MV-4-11 (cell line): ENCODE data around the gene ALPK1.
"Not testable (repeated sequence)": the region's sequence is repeated elsewhere in the genome, so short reads cannot be mapped to it uniquely, and the experiment has no call there.

Experiments
- DNase-seq: peaks from one replicate; lab custom pipeline; 2025; lab: John Stamatoyannopoulos, UW

Gene ALPK1

GRCh38 chr4:112296949-112297880 lies at the start of gene ALPK1:
ALPK1 (plus strand) TSS chr4:112297369.
- DNase-seq: peak; percentile 97

GRCh38 chr4:112251019-112251643 lies 46.0 kb upstream of the ALPK1 start:
- no peak for DNase-seq

DNA sequence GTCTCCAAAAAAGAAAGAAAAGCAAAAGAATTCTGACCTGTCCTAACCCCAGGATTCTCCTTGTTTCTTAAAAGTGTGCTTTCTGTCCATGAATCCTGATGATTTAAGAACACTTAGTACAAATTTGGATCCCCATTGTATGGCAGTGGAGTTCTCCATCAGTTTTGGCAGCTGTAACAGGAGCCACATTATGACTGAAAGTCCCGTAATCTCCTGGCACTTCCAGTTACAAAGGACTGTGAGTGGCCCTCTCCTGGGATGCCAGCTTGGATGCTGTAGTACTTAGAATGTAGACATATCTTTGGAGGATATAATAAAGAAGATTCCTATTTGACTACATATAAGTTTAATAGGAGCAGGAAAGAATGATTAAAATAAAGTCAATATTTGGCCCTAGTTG lies 44.9 kb upstream of the ALPK1 start:
- no peak for DNase-seq

- DNase-seq: peak; percentile 26
Observed at GRCh38 chr4:112253382-112254000, 43.7 kb upstream of the ALPK1 start.

GRCh38 chr4:112257098-112257497 lies 40.1 kb upstream of the ALPK1 start:
- no peak for DNase-seq

DNA sequence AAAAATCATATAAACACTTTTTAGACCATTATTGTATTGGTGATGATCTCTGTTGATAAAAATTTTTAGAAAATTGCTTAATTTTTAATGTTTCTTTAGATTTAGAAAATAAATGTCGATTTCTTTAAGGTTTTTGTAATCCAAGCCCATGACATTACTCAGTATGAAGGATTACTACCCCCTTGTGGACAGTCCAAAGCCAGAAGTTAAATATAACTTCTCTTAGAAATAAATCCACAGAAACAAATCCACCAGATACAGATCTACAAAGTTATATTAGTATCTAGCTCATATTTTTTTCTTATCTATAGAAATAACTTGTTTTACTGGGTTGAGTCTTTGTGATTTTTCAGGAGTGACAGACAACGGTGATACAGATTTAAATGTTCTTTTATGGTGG lies 30.3 kb upstream of the ALPK1 start:
- peak; percentile 23 for DNase-seq

DNA sequence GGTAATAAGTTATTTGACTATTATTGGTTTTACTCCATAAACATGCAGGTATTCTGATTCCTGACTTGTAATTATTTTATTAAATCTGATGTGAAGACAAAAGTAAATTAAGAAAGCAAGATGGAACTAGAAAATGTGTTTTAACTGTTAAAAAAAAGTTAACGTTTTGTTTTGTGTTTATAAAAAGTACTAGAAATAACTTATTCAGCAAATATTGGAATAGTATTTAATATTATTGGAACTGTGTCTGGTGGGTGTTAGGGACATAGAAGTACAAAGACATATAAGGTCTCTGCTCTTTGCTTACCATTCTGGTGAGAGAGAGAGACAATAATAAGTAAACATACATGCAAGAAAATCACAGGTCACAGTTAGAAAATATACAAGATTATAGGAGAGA lies 27.1 kb upstream of the ALPK1 start:
- no peak for DNase-seq

GRCh38 chr4:112270640-112271421 lies 26.3 kb upstream of the ALPK1 start:
- DNase-seq: peak; percentile 7

DNA sequence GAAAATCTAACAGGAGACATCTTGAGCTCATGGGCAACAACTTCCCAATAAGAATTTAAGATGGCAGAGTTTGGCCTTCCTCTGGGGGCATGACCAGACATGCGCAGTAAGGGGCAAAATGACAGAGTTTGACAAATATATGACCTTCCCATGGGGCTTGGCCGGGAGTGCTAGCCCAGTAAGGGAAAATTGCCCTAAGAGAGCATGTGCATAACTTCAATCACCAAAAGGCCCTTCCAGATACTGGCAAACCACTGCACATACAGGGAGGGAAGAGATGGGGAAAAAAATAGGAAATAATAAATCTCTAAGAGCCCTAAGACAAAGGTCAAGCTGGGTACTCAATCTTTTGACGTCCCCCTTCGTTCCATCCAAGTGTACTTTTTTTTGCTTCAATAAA lies 24.9 kb upstream of the ALPK1 start:
- no peak for DNase-seq

DNA sequence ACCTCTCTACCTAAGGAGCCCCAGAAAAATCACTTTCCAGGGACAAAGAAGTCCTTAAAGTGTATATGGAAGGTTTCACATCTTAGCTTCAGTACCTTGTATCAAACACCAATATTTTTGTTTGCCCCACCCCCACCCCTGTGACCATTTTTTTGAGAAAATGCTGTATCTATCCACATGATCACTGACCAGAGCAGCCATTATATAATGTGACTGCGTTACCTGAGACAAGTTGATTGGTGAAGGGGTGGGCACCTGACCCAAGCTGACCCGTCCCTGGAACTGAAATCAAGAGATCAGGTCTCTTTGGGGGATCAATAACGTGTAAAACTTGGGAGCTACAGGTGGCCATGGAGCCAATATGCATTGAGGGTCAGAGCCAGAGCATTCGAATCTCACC lies 22.2 kb upstream of the ALPK1 start:
- DNase-seq: no peak

GRCh38 chr4:112276113-112276512 lies 21.1 kb upstream of the ALPK1 start:
- no peak for DNase-seq

DNA sequence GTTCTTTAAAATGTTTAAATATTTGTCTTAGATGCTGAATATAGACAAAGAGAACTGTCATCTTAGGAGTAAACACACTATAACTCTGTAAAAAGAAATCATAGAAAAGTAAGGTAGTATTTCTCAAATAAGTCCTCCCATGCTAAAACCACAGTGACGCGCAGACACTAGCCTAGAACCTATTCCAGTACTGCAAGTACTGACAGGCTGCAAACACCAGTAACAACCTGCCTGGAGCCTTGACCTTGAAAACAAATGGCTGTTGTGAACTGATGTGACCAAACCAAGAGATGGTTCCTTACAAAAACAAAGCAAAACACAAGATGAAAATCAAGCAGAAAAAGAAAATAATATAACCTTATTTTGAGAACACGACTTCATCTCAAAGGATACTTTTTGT lies 19.9 kb upstream of the ALPK1 start:
- no peak for DNase-seq

GRCh38 chr4:112277705-112278448 lies 19.3 kb upstream of the ALPK1 start:
- no peak for DNase-seq

DNA sequence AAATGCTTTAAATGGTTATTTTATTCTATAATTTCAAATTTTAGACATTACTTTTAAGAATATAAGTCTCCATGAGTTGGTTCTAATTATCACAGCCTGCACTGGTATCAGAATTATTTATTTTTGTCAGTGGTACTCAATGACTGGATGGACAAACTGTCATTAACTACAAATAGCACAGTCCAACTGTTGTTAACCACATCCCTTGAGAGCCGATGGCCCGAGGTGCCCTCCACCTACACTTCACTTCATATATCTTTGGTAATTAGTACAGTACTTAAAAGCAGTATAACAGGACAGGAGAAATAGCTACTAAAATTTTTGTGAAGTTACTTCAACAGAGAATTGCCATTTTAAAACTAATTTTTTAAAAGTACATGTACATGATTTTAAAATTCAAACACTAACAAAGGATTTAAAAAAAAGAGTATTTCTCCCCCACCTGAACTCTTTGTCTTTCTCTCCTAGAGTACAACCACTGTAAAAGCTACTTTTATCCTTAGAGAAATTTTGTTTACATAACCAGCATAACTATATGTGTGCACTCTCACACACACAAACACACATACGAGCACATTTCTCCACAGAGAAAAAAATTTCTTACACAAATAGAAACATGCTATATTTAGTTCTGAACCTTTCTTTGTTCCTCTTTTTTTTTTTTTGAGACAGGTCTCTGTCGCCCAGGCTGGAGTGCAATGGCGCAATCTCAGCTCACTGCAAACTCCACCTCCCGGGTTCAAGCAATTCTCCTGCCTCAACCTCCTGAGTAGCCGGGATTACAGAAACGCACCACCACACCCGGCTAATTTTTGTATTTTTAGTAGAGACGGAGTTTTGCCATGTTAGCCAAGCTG lies 17.9 kb upstream of the ALPK1 start:
- DNase-seq: peak; percentile 91

GRCh38 chr4:112279882-112280315 lies 17.3 kb upstream of the ALPK1 start:
- DNase-seq: no peak

GRCh38 chr4:112280386-112281056 lies 16.6 kb upstream of the ALPK1 start:
- peak; percentile 21 for DNase-seq

DNA sequence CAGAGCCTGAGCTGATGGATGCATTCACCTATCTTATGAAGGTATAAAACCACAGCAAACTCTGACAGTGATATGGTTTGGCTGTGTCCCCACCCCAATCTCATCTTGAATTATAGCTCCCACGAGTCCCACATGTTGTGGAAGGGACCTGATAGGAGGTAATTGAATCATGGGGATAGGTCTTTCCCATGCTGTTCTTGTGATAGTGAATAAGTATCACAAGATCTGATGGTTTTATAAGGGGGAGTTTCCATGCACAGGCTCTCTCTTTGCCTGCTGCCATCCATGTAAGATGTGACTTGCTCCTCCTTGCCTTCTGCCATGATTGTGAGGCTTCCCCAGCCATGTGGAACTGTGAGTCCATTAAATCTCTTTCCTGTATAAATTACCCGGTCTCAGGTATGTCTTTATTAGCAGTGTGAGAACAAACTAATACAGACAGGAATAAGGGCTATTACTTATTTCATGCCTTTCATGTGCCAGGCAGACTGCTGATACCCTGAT lies 15.2 kb upstream of the ALPK1 start:
- DNase-seq: not testable (repeated sequence)

DNA sequence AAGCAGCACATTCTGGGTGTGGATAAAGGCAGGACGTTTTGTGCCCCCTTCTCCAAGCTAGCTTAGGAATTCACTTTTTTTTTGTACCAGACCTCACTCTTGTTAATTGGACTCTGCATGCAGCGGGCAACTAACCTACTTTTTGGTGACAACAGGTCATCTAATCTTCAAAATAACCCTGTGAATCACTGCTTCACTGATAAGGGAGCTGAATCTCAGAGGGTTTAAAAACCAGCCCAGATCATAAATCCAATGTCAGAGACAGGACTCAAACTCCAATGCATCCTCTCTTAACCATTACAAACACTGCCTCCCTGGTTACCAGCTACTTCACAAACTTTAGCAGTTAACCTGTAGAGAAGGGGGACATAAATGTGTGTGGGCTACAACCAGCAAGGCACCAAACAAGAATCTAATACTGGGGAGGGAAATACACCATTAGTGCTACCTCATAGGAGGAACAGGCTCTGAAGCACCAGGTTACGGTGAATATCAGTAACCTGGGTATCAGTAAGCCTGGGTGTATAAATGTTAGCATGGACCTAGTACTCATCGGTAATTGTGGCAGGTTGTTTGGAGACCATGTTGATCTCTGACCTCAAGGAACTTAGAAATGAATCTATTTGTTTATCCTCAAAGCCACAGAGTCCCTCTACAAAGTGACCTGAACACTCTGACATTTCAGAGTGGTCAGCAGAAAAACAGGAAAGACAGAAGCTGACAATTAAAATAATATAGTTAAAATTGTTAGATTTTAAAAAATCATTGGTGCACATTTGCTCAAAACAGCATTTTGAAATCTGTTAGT lies 14.1 kb upstream of the ALPK1 start:
- DNase-seq: no peak

GRCh38 chr4:112284166-112284565 lies 13.0 kb upstream of the ALPK1 start:
- DNase-seq: no peak
